K562 (cell line): ENCODE data around the gene PFDN4. TPM values are rescaled to one million over a fixed set of nuclear protein-coding genes. Genes with fewer than 3 reads are reported as not detected.
A peak's percentile ranks its signal among the peaks of the same experiment; 100 is the strongest.

Experiments
- ATAC-seq: fragments of 200-7000 bp; cut with Tn5 transposase; 3 replicates; pipeline ENCODE4 v1.9.1; 2020; ENCODE audit warnings: moderate library complexity
- BruUV-seq: library from RNA; stranded (reverse); fragments of 400-500 nt; replicated peaks from 2 replicates; lab custom pipeline; 2021; lab: Mats Ljungman, UMichigan
- CTCF ChIA-PET: fragments of 300-600 bp; formaldehyde crosslinking; extraction: SDS; loops from one replicate; lab custom pipeline; 2021; ENCODE audit warnings: low intra/inter-chr PET ratio; lab: Yijun Ruan, JAX
- POLR2A ChIA-PET: fragments of 300-600, 350-650 bp; sonication (Branson Sonifier 250); formaldehyde crosslinking; extraction: SDS; loops from one replicate; lab custom pipeline; 2021; ENCODE audit warnings: antibody characterized with exemption, inconsistent platforms; lab: Yijun Ruan, JAX
- DNase-seq, 4 experiments: peaks; one replicate each; pipeline versions ENCODE4 v3.0.0 to v3.0.0-alpha.2; 2011 to 2018; ENCODE audit warnings: low spot score in 3 of 4, mixed read lengths in 3 of 4; ENCODE audit errors: extremely low read depth in 1 of 4
- FAIRE-seq: peaks from 2 replicates; lab custom pipeline; 2011; peaks lifted over from hg19 to GRCh38; lab: Jason Lieb, UNC
- H2AFZ ChIP-seq: 2 replicates; pipeline ENCODE4 v1.6.0; 2011; ENCODE audit warnings: low read depth, low read length, control low read depth, inconsistent platforms
- H3K27ac ChIP-seq: fragments of 200-600 bp; 3 replicates; pipeline ENCODE4 v1.8.0; 2011; ENCODE audit warnings: low read depth, mild to moderate bottlenecking, control low read depth, inconsistent platforms, low read length, moderate library complexity, mixed read lengths; ENCODE audit errors: extremely low read depth
- H3K27me3 ChIP-seq, 2 experiments: fragments of 300-600 bp in 1 of 2; 2 replicates in 1 of 2; 3 replicates in 1 of 2; pipeline versions ENCODE4 v1.6.0 to v1.8.0; 2011; ENCODE audit warnings: inconsistent platforms in 2 of 2, low read length in 2 of 2, mild to moderate bottlenecking in 1 of 2, mixed read lengths in 1 of 2, moderate library complexity in 1 of 2; ENCODE audit not compliant: control insufficient read depth in 2 of 2, insufficient read depth in 2 of 2
- H3K36me3 ChIP-seq: fragments of 300-600 bp; 3 replicates; pipeline ENCODE4 v1.8.0; 2011; ENCODE audit warnings: mild to moderate bottlenecking, low read length, inconsistent platforms; ENCODE audit not compliant: control insufficient read depth, insufficient read depth
- H3K4me1 ChIP-seq, 2 experiments: fragments of 200-600 bp in 1 of 2; replicated peaks in 1 of 2; 2 replicates in 1 of 2; 3 replicates in 1 of 2; pipeline versions ENCODE4 v1.5.1 to v1.8.0; 2011; ENCODE audit warnings: inconsistent platforms in 2 of 2, low read length in 2 of 2, mild to moderate bottlenecking in 1 of 2, mixed read lengths in 1 of 2, moderate library complexity in 1 of 2; ENCODE audit not compliant: control insufficient read depth in 2 of 2, insufficient read depth in 2 of 2
- H3K4me2 ChIP-seq: 2 replicates; pipeline ENCODE4 v1.6.1; 2011; ENCODE audit warnings: low read length, control low read depth, inconsistent platforms, mixed read lengths; ENCODE audit not compliant: insufficient read depth
- H3K4me3 ChIP-seq: fragments of 200-600 bp; sonication (generic), shearing (Covaris generic); 2 replicates; pipeline ENCODE4 v1.5.1; 2016; ENCODE audit warnings: control low read depth, inconsistent platforms
- H3K79me2 ChIP-seq: fragments of 200-600 bp; 3 replicates; pipeline ENCODE4 v1.8.0; 2011; ENCODE audit warnings: low read length, inconsistent platforms; ENCODE audit not compliant: control insufficient read depth, insufficient read depth
- H3K9ac ChIP-seq, 2 experiments: 2 replicates each; pipeline versions ENCODE4 v1.6.0 to v1.6.1; 2011; ENCODE audit warnings: low read depth in 2 of 2, low read length in 2 of 2, control low read depth in 1 of 2, inconsistent platforms in 1 of 2, mild to moderate bottlenecking in 1 of 2, mixed read lengths in 1 of 2; ENCODE audit not compliant: insufficient read depth in 1 of 2
- H3K9me1 ChIP-seq: one replicate; pipeline ENCODE4 v1.6.0; 2011; ENCODE audit warnings: inconsistent platforms, mild to moderate bottlenecking, low read length, moderate library complexity; ENCODE audit not compliant: control insufficient read depth, insufficient read depth
- H3K9me3 ChIP-seq: replicated peaks from 2 replicates; pipeline ENCODE4 v1.5.1; 2011; ENCODE audit warnings: low read depth, low read length, inconsistent platforms; ENCODE audit not compliant: control insufficient read depth, insufficient read depth
- H4K20me1 ChIP-seq: replicated peaks from 2 replicates; pipeline ENCODE4 v1.6.1; 2011; ENCODE audit warnings: low read length, inconsistent platforms, mixed read lengths; ENCODE audit not compliant: control insufficient read depth, insufficient read depth
- MAZ ChIP-seq, 2 experiments: fragments of 450-650 bp in 1 of 2; sonication (generic) in 1 of 2; formaldehyde crosslinking; IDR thresholded peaks in 1 of 2; conservative IDR thresholded peaks in 1 of 2; 2 replicates each; pipeline versions ENCODE4 v1.4.0 to v1.5.0; 2020; ENCODE audit warnings: mild to moderate bottlenecking in 1 of 2, missing genetic modification reagents in 1 of 2
- WGBS: fragments of 100-300 bp; shearing (Covaris generic); methylation state at CpG from one replicate; pipeline ENCODE4 v1.1.6; 2016; ENCODE audit warnings: low coverage, mixed read lengths; ENCODE audit not compliant: insufficient coverage; ENCODE audit errors: missing lambda C conversion rate; 5-methylcytosine and 5-hydroxymethylcytosine counted together
- in situ Hi-C: fragments of 300-500 bp; cut with MboI; formaldehyde crosslinking; loops from 4 replicates; pipeline ENCODE4 v1.15.0; 2018; ENCODE audit warnings: inconsistent platforms, mixed read lengths
- intact Hi-C: fragments of 100-400 bp; cut with micrococcal nuclease; formaldehyde crosslinking; loops from 2 replicates; pipeline ENCODE4 v1.14.2; 2022
- polyA plus RNA-seq, 8 experiments: library from polyadenylated mRNA; depleted of rRNA in 4 of 8; stranded (reverse) in 5 of 8; unstranded in 3 of 8; fragments of >200 nt; fragmentation: Nextera tagmentation in 2 of 8; fragmentation: Illumina TruSeq in 1 of 8; extraction: Ambion mirVana in 2 of 8; extraction: Trizol in 1 of 8; gene quantifications; 2 replicates each; pipeline versions ENCODE4 v1.2.1 to v1.2.3, GENCODE V29; 2011 to 2014; ENCODE audit warnings: inconsistent platforms in 1 of 8, missing spikeins in 1 of 8
- total RNA-seq, 7 experiments: library from RNA; depleted of rRNA in 6 of 7; stranded (reverse); fragments of >200 nt in 6 of 7; fragmentation: Illumina TruSeq in 2 of 7; extraction: Trizol in 2 of 7; gene quantifications; 2 replicates each; pipeline versions ENCODE4 v1.2.1 to v1.2.3, GENCODE V29; 2011 to 2021; ENCODE audit warnings: low replicate concordance in 1 of 7
- TF ChIP-seq, protein P1 (sequence below), 3 experiments: fragments of 200-800 bp in 1 of 3; fragments of 250-450 bp in 1 of 3; fragments of 450-650 bp in 1 of 3; sonication (Bioruptor Pico) in 1 of 3; sonication (Bioruptor generic) in 1 of 3; formaldehyde crosslinking in 1 of 3; IDR thresholded peaks; 2 replicates each; pipeline versions ENCODE4 v1.6.1 to v1.8.0; 2016 to 2022; ENCODE audit warnings: mild to moderate bottlenecking in 2 of 3, missing genetic modification characterization in 2 of 3, missing compliant biosample characterization in 1 of 3, moderate library complexity in 1 of 3
- TF ChIP-seq, protein P2 (sequence below): sonication (generic); formaldehyde crosslinking; IDR thresholded peaks from 2 replicates; pipeline ENCODE4 v1.8.0; 2023; ENCODE audit warnings: mild to moderate bottlenecking, missing genetic modification reagents

Gene PFDN4
- total and polyA plus RNA-seq, 9 of the 15 experiments (the other 6 are each of a cell fraction or from before 2014, with no cell fraction given) = 60.1 to 214 (median 122) TPM

DNA sequence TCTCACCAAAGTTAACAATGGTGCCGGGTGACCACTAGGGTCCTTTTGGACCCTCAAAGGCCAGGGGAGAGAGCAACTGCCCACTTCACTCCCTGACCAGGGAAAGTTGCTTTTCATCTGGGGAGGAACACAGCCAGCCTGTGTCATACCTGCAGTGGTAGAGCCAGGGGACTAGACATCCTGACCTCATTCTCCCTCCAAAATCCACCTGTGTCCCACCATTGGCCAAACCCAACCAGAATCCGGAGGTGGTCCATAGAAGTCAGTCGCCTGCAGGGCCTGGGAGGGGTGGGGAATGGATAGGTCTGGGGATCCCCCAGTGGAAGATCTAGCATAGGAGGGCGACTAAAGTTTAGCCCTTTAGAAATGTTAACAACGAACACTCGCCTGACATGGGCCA lies 12.8 kb downstream of the PFDN4 start:
- DNase-seq (no peak), ATAC-seq (no peak), FAIRE-seq (no peak)
- ChIA-PET CTCF (interaction anchor here (2.2 kb wide), 1 partner anchor 426 kb away, joined by 19 read pairs; no protein-coding TSS in a partner anchor), POLR2A (no interaction called here)
- in situ Hi-C loops = loop anchor here (25.0 kb wide), 1 partner anchor 658 kb away; no protein-coding TSS in a partner anchor
- H4K20me1 ChIP-seq = no peaks in the 10 kb centered on the region
- H3K27ac ChIP-seq = no peak overlapping the region
- no peaks in the 10 kb centered on the region for H3K27me3 ChIP-seq
- H3K9me3 ChIP-seq = no peaks in the 10 kb centered on the region
- no peaks in the 10 kb centered on the region for H3K4me1 ChIP-seq
- no peak overlapping the region for H3K4me2 ChIP-seq
- no peak overlapping the region for H3K4me3 ChIP-seq
- BruUV-seq = no TSS peak
- H3K9me1 ChIP-seq = no peaks in the 10 kb centered on the region
- intact Hi-C loops = no loop called here
- no peak overlapping the region for H3K9ac ChIP-seq
- H3K79me2 ChIP-seq = no peaks in the 10 kb centered on the region
- H3K36me3 ChIP-seq = peaks cover 26% of the 10 kb centered on the region
- WGBS = 86% methylated on average over 6 of the region's 6 CpGs
- no peak overlapping the region for H2AFZ ChIP-seq
- no peak for TF ChIP-seq MAZ (CRISPR knock-in tag; conservative IDR thresholded peaks at IDR 0.05 in 1 of 2, IDR thresholded peaks at IDR 0.05 in 1 of 2)
- TF ChIP-seq, protein P1, sequence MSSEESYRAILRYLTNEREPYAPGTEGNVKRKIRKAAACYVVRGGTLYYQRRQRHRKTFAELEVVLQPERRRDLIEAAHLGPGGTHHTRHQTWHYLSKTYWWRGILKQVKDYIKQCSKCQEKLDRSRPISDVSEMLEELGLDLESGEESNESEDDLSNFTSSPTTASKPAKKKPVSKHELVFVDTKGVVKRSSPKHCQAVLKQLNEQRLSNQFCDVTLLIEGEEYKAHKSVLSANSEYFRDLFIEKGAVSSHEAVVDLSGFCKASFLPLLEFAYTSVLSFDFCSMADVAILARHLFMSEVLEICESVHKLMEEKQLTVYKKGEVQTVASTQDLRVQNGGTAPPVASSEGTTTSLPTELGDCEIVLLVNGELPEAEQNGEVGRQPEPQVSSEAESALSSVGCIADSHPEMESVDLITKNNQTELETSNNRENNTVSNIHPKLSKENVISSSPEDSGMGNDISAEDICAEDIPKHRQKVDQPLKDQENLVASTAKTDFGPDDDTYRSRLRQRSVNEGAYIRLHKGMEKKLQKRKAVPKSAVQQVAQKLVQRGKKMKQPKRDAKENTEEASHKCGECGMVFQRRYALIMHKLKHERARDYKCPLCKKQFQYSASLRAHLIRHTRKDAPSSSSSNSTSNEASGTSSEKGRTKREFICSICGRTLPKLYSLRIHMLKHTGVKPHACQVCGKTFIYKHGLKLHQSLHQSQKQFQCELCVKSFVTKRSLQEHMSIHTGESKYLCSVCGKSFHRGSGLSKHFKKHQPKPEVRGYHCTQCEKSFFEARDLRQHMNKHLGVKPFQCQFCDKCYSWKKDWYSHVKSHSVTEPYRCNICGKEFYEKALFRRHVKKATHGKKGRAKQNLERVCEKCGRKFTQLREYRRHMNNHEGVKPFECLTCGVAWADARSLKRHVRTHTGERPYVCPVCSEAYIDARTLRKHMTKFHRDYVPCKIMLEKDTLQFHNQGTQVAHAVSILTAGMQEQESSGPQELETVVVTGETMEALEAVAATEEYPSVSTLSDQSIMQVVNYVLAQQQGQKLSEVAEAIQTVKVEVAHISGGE (CRISPR knock-in tag; IDR thresholded peaks at IDR 0.05) = peak in 1 of 3 experiments; percentile 76; a peak in 2 of 6 replicates
- TF ChIP-seq, protein P2, sequence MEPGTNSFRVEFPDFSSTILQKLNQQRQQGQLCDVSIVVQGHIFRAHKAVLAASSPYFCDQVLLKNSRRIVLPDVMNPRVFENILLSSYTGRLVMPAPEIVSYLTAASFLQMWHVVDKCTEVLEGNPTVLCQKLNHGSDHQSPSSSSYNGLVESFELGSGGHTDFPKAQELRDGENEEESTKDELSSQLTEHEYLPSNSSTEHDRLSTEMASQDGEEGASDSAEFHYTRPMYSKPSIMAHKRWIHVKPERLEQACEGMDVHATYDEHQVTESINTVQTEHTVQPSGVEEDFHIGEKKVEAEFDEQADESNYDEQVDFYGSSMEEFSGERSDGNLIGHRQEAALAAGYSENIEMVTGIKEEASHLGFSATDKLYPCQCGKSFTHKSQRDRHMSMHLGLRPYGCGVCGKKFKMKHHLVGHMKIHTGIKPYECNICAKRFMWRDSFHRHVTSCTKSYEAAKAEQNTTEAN (CRISPR knock-in tag) = no peak
